ENCODE measurements around the gene SRRM1. TPM values are rescaled to one million over a fixed set of nuclear protein-coding genes. Genes with fewer than 3 reads are reported as not detected.
A peak's percentile ranks its signal among the peaks of the same experiment; 100 is the strongest.
"Not testable (repeated sequence)": the region's sequence is repeated elsewhere in the genome, so short reads cannot be mapped to it uniquely, and the experiment has no call there.

The SRRM1 gene
- total RNA-seq, 1 experiment from 2014 or later: 98.5 TPM

DNA sequence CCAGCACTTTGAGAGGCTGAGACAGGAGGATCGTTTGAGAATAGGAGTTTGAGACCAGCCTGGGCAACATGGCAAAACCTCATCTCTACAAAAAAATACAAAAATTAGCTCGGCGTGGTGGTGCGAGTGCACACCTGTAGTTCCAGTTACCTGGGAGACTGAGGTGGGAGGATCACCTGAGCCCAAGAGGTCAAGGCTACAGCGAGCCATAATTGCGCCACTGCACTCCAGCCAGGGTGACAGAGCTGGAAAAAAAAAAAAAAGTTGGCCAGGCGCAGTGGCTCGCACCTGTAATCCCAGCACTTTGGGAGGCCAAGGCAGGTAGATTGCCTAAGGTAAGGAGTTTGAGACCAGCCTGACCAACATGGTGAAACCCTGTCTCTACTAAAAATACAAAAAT lies 55.2 kb downstream of the SRRM1 start:
- H3K9ac ChIP-seq (ENCODE audit: low read length); H3K79me2 ChIP-seq (ENCODE audit: low read length); H3K36me3 ChIP-seq (ENCODE audit: insufficient read depth, low read length); H2AFZ ChIP-seq (ENCODE audit: low read length); H3K9me2 ChIP-seq (replicated peaks; ENCODE audit: insufficient read depth, low read length); H3K4me2 ChIP-seq (ENCODE audit: low read depth, low read length, poor library complexity, severe bottlenecking); DNase-seq; H3K9me3 ChIP-seq (ENCODE audit: low read length); H4K20me1 ChIP-seq (ENCODE audit: insufficient read depth, low read depth, low read length); H3K4me3 ChIP-seq (ENCODE audit: low read length); H3K27ac ChIP-seq (ENCODE audit: low read length); H3K27me3 ChIP-seq (ENCODE audit: low read length): not testable (repeated sequence)
- peaks cover 23% of the 10 kb centered on the region for H3K4me1 ChIP-seq (ENCODE audit: low read length)

DNA sequence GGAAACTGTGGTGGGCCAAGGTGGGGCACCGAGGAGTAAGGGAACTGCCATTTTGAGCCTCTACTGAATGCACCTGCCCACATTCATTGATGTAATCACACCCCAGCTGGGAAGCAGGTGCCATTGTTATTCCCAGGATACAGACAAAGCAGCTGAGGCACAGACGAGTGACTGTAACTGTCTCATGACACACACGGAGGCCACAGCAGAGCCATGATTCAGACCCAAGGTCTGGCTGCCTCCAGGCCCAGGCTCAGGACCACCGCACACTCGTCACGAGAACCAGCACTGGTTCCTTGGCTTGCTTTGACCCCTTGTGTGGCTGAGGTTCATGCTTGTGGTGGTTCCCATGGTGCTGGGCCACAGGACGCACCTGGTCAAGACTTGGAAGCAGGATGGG lies 56.5 kb downstream of the SRRM1 start:
- Histone ChIP-seq H3K79me2 (ENCODE audit: low read length) (no peaks in the 10 kb centered on the region), H3K4me1 (ENCODE audit: low read length) (peaks cover 14% of the 10 kb centered on the region), H3K27ac (ENCODE audit: low read length) (no peak overlapping the region), H3K27me3 (ENCODE audit: low read length) (no peaks in the 10 kb centered on the region), H4K20me1 (ENCODE audit: insufficient read depth, low read depth, low read length) (no peaks in the 10 kb centered on the region), H3K9me3 (ENCODE audit: low read length) (no peaks in the 10 kb centered on the region), H3K36me3 (ENCODE audit: insufficient read depth, low read length) (no peaks in the 10 kb centered on the region), H3K9me2 (replicated peaks; ENCODE audit: insufficient read depth, low read length) (no peaks in the 10 kb centered on the region), H3K4me2 (ENCODE audit: low read depth, low read length, poor library complexity, severe bottlenecking) (no peak overlapping the region), H2AFZ (ENCODE audit: low read length) (no peak overlapping the region), H3K9ac (ENCODE audit: low read length) (no peak overlapping the region), H3K4me3 (ENCODE audit: low read length) (no peak overlapping the region)
- DNase-seq: no peak

DNA sequence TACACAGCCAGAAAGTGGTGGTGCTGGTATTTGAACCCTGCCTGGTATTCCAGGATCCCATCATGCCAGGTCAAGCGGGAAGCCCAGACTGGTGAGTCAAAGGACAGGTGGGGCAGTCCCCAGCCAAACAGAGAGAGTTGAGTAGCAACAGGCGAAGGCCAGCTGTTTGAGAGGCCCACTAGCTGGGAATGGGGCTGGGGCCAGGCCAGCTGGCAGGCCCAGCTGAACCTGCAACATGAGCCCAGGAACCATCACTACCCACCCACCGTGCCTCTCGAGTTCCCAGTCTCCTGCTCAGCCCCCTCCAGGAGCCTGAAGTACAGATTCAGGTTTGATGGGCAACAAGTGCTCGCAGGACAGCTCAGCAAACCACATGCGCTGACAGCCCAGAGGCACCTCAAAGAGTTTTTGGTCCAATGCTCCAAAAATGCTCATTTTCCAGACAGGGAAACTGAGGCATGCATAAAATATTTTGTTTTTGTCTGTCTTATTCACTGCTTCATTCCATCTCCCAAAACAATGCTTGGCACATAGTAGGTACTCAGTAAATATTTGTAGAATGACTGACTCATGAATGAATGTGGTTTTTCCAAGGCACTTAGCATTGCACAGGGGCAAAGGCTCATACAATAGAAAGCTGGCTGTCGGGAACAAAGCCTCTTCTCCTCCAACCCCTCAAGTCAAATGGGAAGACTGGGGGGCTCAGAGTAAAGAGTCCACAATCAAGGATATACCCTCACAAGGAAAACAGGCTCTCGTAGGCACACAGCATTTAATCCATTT lies 59.6 kb downstream of the SRRM1 start:
- Histone ChIP-seq H3K79me2 (ENCODE audit: low read length) (no peaks in the 10 kb centered on the region), H3K27ac (ENCODE audit: low read length) (no peak overlapping the region)

DNA sequence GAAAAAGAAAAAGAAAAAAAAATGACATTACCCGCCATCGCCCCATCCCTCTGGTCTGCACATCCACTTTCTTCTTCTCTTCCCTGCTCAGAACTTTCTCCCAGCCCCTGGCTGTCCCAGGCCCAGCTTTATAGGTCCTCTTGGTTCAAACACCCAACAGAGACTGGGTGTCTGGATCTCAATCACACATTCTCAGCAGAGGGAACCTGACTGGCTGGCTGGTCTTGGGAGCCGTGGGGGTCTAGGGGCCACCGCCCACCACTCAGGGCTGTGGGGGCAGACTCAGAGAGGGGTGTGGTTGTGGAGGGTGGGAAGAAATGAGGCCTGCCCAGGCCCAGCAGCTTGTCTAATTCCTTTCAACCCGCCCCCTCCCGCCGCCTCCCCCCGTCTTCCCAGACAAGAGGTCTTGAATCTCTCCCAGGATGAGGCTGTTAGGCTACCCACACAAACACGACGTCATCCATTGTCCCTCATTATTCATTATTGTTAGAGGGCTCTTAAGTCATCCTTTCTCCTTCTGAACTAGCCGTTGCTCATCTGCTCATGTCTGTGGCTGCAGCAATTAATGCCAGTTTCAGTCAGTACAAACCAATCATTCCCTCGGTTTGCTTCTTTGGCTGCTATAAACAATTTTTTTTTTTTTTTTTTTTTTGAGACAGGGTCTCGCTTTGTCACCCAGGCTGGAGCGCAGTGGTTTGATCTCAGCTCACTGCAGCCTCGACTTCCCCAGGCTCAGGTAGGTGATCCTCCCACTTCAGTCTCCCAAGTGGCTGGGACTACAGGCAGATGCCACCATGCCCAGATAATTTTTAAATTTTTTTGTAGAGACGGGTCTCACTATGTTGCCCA lies 61.5 kb downstream of the SRRM1 start:
- Histone ChIP-seq H2AFZ (ENCODE audit: low read length) (no peak overlapping the region), H3K9ac (ENCODE audit: low read length) (no peak overlapping the region), H3K4me3 (ENCODE audit: low read length) (no peak overlapping the region), H3K4me1 (ENCODE audit: low read length) (peaks cover 10% of the 10 kb centered on the region), H3K9me3 (ENCODE audit: low read length) (no peaks in the 10 kb centered on the region), H3K27ac (ENCODE audit: low read length) (no peak overlapping the region), H3K36me3 (ENCODE audit: insufficient read depth, low read length) (no peaks in the 10 kb centered on the region), H3K79me2 (ENCODE audit: low read length) (no peaks in the 10 kb centered on the region), H3K9me2 (replicated peaks; ENCODE audit: insufficient read depth, low read length) (no peaks in the 10 kb centered on the region), H3K4me2 (ENCODE audit: low read depth, low read length, poor library complexity, severe bottlenecking) (peak overlapping the region; percentile 11), H4K20me1 (ENCODE audit: insufficient read depth, low read depth, low read length) (no peaks in the 10 kb centered on the region), H3K27me3 (ENCODE audit: low read length) (no peaks in the 10 kb centered on the region)
- no peak for DNase-seq

More for the DNA sequence above, 59.6 kb downstream of the SRRM1 start:
- no peaks in the 10 kb centered on the region for H3K9me2 ChIP-seq (replicated peaks; ENCODE audit: insufficient read depth, low read length)
- H4K20me1 ChIP-seq (ENCODE audit: insufficient read depth, low read depth, low read length): no peaks in the 10 kb centered on the region
- no peak overlapping the region for H3K4me3 ChIP-seq (ENCODE audit: low read length)
- DNase-seq: no peak
- no peak overlapping the region for H2AFZ ChIP-seq (ENCODE audit: low read length)
- H3K4me1 ChIP-seq (ENCODE audit: low read length): peaks cover 7% of the 10 kb centered on the region
- no peak overlapping the region for H3K4me2 ChIP-seq (ENCODE audit: low read depth, low read length, poor library complexity, severe bottlenecking)
- no peaks in the 10 kb centered on the region for H3K36me3 ChIP-seq (ENCODE audit: insufficient read depth, low read length)
- H3K27me3 ChIP-seq (ENCODE audit: low read length): no peaks in the 10 kb centered on the region
- no peak overlapping the region for H3K9ac ChIP-seq (ENCODE audit: low read length)
- no peaks in the 10 kb centered on the region for H3K9me3 ChIP-seq (ENCODE audit: low read length)

DNA sequence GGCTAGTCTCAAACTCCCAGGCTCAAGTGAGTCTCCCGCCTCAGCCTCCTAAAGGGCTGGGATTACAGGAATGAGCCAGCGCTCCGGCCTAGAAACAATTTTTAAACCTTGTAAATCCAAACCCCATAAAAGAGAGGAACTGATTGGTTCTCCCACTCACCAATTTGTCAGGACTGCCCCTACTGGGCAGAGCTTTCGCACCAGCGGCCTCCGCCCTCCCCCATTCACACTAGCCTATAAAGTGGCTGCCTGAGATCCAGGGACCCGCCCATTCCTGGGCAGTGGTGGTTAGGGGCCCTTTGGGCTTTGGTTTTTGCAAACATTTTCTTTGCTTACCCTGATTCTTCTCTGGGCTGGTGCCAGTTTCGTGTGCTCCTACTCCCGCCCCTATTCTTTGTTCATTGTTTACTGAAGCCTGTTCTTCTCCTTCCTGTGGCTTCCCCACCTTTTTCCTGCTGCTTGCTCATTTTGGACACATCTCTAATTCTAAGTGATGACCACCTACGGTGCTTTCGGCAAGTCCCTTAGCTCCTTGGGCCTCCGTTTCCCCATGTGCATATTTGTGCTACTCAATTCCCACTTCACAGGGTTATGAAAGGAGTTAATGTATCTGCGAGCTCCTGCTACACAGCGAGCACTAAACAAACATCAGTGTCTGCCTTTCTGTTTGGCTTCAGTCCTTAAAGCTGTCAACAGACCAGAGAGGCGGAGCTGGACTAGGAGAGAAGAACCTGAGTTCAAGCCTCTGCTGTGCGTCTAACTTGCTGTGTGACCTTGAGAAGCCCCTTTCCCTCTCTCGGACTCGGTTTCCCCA lies 62.4 kb downstream of the SRRM1 start:
- no peaks in the 10 kb centered on the region for H4K20me1 ChIP-seq (ENCODE audit: insufficient read depth, low read depth, low read length)
- peak overlapping the region; percentile 11 for H3K4me2 ChIP-seq (ENCODE audit: low read depth, low read length, poor library complexity, severe bottlenecking)
- peaks cover 10% of the 10 kb centered on the region for H3K4me1 ChIP-seq (ENCODE audit: low read length)
- H3K9me3 ChIP-seq (ENCODE audit: low read length): no peaks in the 10 kb centered on the region
- H2AFZ ChIP-seq (ENCODE audit: low read length): no peak overlapping the region
- DNase-seq: peak; percentile 76
- no peak overlapping the region for H3K27ac ChIP-seq (ENCODE audit: low read length)
- H3K9me2 ChIP-seq (replicated peaks; ENCODE audit: insufficient read depth, low read length): no peaks in the 10 kb centered on the region
- no peak overlapping the region for H3K9ac ChIP-seq (ENCODE audit: low read length)
- no peaks in the 10 kb centered on the region for H3K27me3 ChIP-seq (ENCODE audit: low read length)
- H3K4me3 ChIP-seq (ENCODE audit: low read length): no peak overlapping the region
- no peaks in the 10 kb centered on the region for H3K79me2 ChIP-seq (ENCODE audit: low read length)
- H3K36me3 ChIP-seq (ENCODE audit: insufficient read depth, low read length): no peaks in the 10 kb centered on the region

DNA sequence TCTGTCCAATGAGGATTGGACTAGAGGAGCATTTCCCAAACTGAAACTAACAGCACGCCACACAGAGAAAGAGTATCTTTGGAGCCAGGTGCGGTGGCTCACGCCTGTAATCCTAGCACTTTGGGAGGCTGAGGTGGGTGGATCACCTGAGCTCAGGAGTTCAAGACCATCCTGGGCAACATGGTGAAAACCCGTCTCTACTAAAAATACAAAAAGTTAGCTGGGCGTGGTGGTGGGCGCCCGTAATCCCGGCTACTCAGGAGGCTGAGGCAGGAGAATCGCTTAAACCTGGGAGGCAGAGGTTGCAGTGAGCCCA lies 62.9 kb downstream of the SRRM1 start:
- not testable (repeated sequence) for H3K4me2 ChIP-seq (ENCODE audit: low read depth, low read length, poor library complexity, severe bottlenecking); H3K27ac ChIP-seq (ENCODE audit: low read length); H3K9ac ChIP-seq (ENCODE audit: low read length); H3K9me3 ChIP-seq (ENCODE audit: low read length); H3K4me1 ChIP-seq (ENCODE audit: low read length); H2AFZ ChIP-seq (ENCODE audit: low read length); H3K27me3 ChIP-seq (ENCODE audit: low read length); H3K9me2 ChIP-seq (replicated peaks; ENCODE audit: insufficient read depth, low read length); H4K20me1 ChIP-seq (ENCODE audit: insufficient read depth, low read depth, low read length); DNase-seq; H3K4me3 ChIP-seq (ENCODE audit: low read length); H3K79me2 ChIP-seq (ENCODE audit: low read length); H3K36me3 ChIP-seq (ENCODE audit: insufficient read depth, low read length)

DNA sequence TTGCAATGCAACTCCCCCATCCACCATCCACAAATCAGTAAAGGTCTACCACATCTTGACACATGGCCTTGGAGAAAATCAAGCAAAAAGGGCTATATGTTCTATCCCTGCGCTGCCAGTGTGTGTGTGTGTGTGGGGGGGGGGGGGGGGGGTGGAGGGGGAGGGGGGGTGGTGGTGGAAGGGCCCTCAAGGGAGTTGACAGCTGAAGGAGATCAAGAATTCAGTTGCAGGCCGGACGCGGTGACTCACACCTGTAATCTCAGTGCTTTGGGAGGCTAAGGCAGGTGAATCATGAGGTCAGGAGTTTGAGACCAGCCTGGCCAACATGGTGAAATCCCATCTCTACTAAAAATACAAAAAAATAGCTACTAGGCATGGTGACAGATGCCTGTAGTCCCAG lies 64.6 kb downstream of the SRRM1 start:
- Histone ChIP-seq H3K27me3 (ENCODE audit: low read length) (no peaks in the 10 kb centered on the region), H3K4me2 (ENCODE audit: low read depth, low read length, poor library complexity, severe bottlenecking) (no peak overlapping the region), H4K20me1 (ENCODE audit: insufficient read depth, low read depth, low read length) (no peaks in the 10 kb centered on the region), H3K4me1 (ENCODE audit: low read length) (peaks cover 10% of the 10 kb centered on the region), H3K4me3 (ENCODE audit: low read length) (no peak overlapping the region), H3K9me2 (replicated peaks; ENCODE audit: insufficient read depth, low read length) (no peaks in the 10 kb centered on the region), H3K36me3 (ENCODE audit: insufficient read depth, low read length) (no peaks in the 10 kb centered on the region), H2AFZ (ENCODE audit: low read length) (no peak overlapping the region), H3K27ac (ENCODE audit: low read length) (no peak overlapping the region), H3K9me3 (ENCODE audit: low read length) (no peaks in the 10 kb centered on the region), H3K9ac (ENCODE audit: low read length) (no peak overlapping the region), H3K79me2 (ENCODE audit: low read length) (no peaks in the 10 kb centered on the region)
- no peak for DNase-seq

DNA sequence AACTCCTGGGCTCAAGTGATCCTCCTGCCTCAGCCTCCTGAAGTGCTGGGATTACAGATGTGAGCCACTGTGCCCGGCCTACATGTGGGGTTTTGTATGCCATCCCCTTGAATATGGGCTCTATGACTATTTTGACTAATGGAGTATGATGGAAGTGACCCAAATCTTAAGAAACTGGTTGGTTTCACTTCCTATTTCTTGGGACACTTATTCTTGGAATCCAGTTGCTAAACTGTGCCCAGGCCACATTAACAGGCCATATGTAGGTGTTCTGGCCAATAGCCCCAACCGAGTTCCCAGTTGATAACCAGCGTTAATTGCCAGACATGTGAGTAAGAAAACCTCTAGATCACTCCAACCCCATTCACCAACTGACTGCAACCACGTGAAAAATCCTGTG lies 65.8 kb downstream of the SRRM1 start:
- H3K27me3 ChIP-seq (ENCODE audit: low read length): no peaks in the 10 kb centered on the region
- no peak overlapping the region for H3K27ac ChIP-seq (ENCODE audit: low read length)
- H3K4me3 ChIP-seq (ENCODE audit: low read length): no peak overlapping the region
- H3K9ac ChIP-seq (ENCODE audit: low read length): no peak overlapping the region
- H3K79me2 ChIP-seq (ENCODE audit: low read length): no peaks in the 10 kb centered on the region
- H4K20me1 ChIP-seq (ENCODE audit: insufficient read depth, low read depth, low read length): no peaks in the 10 kb centered on the region
- no peak overlapping the region for H2AFZ ChIP-seq (ENCODE audit: low read length)
- H3K36me3 ChIP-seq (ENCODE audit: insufficient read depth, low read length): no peaks in the 10 kb centered on the region
- no peaks in the 10 kb centered on the region for H3K9me2 ChIP-seq (replicated peaks; ENCODE audit: insufficient read depth, low read length)
- no peaks in the 10 kb centered on the region for H3K9me3 ChIP-seq (ENCODE audit: low read length)
- DNase-seq: peak; percentile 60
- no peak overlapping the region for H3K4me2 ChIP-seq (ENCODE audit: low read depth, low read length, poor library complexity, severe bottlenecking)
- H3K4me1 ChIP-seq (ENCODE audit: low read length): peaks cover 10% of the 10 kb centered on the region

Measured in Karpas-422 (cell line).